HFFc6 (cell line): ENCODE results near the gene ADAM22. TPM values are rescaled to one million over a fixed set of nuclear protein-coding genes. Genes with fewer than 3 reads are reported as not detected.

Source experiments
- DNase-seq: peaks from one replicate; pipeline ENCODE4 v3.0.0-alpha.2; 2018
- H3K27ac Mint-ChIP-seq: 2 replicates; pipeline ENCODE4 v1.8.0; 2020; ENCODE audit warnings: mild to moderate bottlenecking, mixed read lengths
- H3K27me3 Mint-ChIP-seq: 2 replicates; pipeline ENCODE4 v1.8.0; 2021; ENCODE audit warnings: mild to moderate bottlenecking, moderate library complexity, mixed read lengths; ENCODE audit not compliant: insufficient read depth
- H3K36me3 Mint-ChIP-seq: 2 replicates; pipeline ENCODE4 v1.8.0; 2021; ENCODE audit warnings: low read depth, mixed read lengths
- H3K4me1 Mint-ChIP-seq: 2 replicates; pipeline ENCODE4 v1.8.0; 2020; ENCODE audit warnings: low read depth, mixed read lengths
- H3K4me3 Mint-ChIP-seq: 2 replicates; pipeline ENCODE4 v1.8.0; 2020; ENCODE audit warnings: mild to moderate bottlenecking, moderate library complexity, mixed read lengths
- H3K9me3 Mint-ChIP-seq: 2 replicates; pipeline ENCODE4 v1.8.0; 2020; ENCODE audit warnings: mild to moderate bottlenecking, mixed read lengths
- total RNA-seq, 6 experiments: library from RNA; stranded (reverse); fragmentation: NEBNext Ultra II Directional; extraction: Animal tissue kit (Norgen Biotek cat#: 25700); gene quantifications; 2 replicates in 1 of 6; 3 replicates in 5 of 6; pipeline ENCODE4 v1.2.3, GENCODE V29; 2021
- TF ChIP-seq, protein P1 (sequence below): fragments of 200-600 bp; sonication (generic); IDR thresholded peaks from 2 replicates; pipeline ENCODE4 v1.5.0; 2021; ENCODE audit warnings: antibody characterized with exemption, mild to moderate bottlenecking

Gene ADAM22
- total RNA-seq, 6 experiments from 2014 or later, result 0.05 to 0.24 (median 0.12) TPM; not detected in 1

- Mint-ChIP-seq H3K4me3 (no peak overlapping the region), H3K27ac (no peak overlapping the region), H3K4me1 (no peaks in the 10 kb centered on the region), H3K9me3 (no peaks in the 10 kb centered on the region), H3K27me3 (no peaks in the 10 kb centered on the region), H3K36me3 (no peaks in the 10 kb centered on the region)
- DNase-seq, result no peak
- TF ChIP-seq, protein P1, sequence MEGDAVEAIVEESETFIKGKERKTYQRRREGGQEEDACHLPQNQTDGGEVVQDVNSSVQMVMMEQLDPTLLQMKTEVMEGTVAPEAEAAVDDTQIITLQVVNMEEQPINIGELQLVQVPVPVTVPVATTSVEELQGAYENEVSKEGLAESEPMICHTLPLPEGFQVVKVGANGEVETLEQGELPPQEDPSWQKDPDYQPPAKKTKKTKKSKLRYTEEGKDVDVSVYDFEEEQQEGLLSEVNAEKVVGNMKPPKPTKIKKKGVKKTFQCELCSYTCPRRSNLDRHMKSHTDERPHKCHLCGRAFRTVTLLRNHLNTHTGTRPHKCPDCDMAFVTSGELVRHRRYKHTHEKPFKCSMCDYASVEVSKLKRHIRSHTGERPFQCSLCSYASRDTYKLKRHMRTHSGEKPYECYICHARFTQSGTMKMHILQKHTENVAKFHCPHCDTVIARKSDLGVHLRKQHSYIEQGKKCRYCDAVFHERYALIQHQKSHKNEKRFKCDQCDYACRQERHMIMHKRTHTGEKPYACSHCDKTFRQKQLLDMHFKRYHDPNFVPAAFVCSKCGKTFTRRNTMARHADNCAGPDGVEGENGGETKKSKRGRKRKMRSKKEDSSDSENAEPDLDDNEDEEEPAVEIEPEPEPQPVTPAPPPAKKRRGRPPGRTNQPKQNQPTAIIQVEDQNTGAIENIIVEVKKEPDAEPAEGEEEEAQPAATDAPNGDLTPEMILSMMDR, result no peak
Observed at GRCh38 chr7:88116235-88116795, 182.3 kb downstream of the ADAM22 start.

GRCh38 chr7:88117325-88117724 lies 183.3 kb downstream of the ADAM22 start:
- H3K9me3 Mint-ChIP-seq, result no peaks in the 10 kb centered on the region
- no peaks in the 10 kb centered on the region for H3K36me3 Mint-ChIP-seq
- TF ChIP-seq, protein P1, result no peak
- DNase-seq, result no peak
- no peaks in the 10 kb centered on the region for H3K4me1 Mint-ChIP-seq
- no peak overlapping the region for H3K27ac Mint-ChIP-seq
- no peaks in the 10 kb centered on the region for H3K27me3 Mint-ChIP-seq
- no peak overlapping the region for H3K4me3 Mint-ChIP-seq

DNA sequence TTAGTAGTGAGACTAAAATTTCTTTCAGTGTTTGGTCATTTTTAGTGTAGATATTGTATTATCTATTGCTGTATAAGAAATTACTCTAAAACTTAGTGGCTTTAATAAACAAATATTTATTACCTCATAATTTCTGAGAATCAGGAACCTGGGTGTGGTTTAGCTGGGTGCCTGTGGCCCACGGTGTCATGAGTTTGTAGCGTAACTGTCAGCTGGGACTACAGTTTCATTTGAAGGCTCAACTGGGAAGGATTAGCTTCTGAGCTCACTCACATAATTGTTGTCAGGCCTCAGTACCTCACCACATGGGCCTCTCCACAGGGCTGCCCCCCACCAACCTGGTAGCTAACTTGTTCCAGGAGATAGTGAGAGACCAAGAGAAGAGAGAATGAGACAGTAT lies 187.3 kb downstream of the ADAM22 start:
- H3K27ac Mint-ChIP-seq, result no peak overlapping the region
- no peaks in the 10 kb centered on the region for H3K9me3 Mint-ChIP-seq
- H3K27me3 Mint-ChIP-seq, result no peaks in the 10 kb centered on the region
- TF ChIP-seq, protein P1, result no peak
- no peak overlapping the region for H3K4me3 Mint-ChIP-seq
- no peak for DNase-seq
- H3K4me1 Mint-ChIP-seq, result no peaks in the 10 kb centered on the region
- no peaks in the 10 kb centered on the region for H3K36me3 Mint-ChIP-seq

- Mint-ChIP-seq H3K4me3 (no peak overlapping the region), H3K27me3 (no peaks in the 10 kb centered on the region), H3K27ac (no peak overlapping the region), H3K4me1 (no peaks in the 10 kb centered on the region), H3K9me3 (no peaks in the 10 kb centered on the region), H3K36me3 (no peaks in the 10 kb centered on the region)
- TF ChIP-seq, protein P1, result no peak
- no peak for DNase-seq
Observed at GRCh38 chr7:88127637-88128290, 193.7 kb downstream of the ADAM22 start.

- Mint-ChIP-seq H3K9me3 (no peaks in the 10 kb centered on the region), H3K4me1 (no peaks in the 10 kb centered on the region), H3K27me3 (no peaks in the 10 kb centered on the region), H3K27ac (no peak overlapping the region), H3K36me3 (no peaks in the 10 kb centered on the region), H3K4me3 (no peak overlapping the region)
- TF ChIP-seq, protein P1, result no peak
- no peak for DNase-seq
Observed at GRCh38 chr7:88132725-88133124, 198.7 kb downstream of the ADAM22 start.
